ENCODE data around the gene ZNF326. TPM values are rescaled to one million over a fixed set of nuclear protein-coding genes. Genes with fewer than 3 reads are reported as not detected.

Gene ZNF326
- total and polyA plus RNA-seq, 2 of the 4 experiments (the other 2 are of a cell fraction): 4.5 to 17.0 TPM

DNA sequence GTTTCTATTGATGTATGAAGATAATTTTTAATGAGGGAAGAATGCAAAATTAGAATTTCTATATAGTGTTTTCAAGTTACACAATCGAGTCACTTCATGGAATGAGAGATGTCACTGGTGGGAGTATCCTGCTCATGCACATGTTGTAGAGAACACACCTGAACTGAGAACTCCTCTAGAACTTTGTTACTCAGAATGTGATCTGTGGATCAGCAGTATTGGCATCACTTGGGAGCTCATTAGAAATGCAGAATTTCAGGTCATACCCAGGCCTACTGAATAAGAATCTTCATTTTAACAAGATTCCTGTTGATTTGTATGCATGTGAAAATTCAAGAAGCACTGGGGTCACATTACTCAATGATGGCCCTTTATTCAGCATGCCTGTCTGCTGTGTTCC lies 28.8 kb downstream of the ZNF326 start:
- H4K91ac ChIP-seq (ENCODE audit: insufficient read depth, low read depth, low read length): no peak overlapping the region
- H2BK5ac ChIP-seq (ENCODE audit: low read depth, low read length, poor library complexity, severe bottlenecking): no peak overlapping the region
- no peak overlapping the region for H2BK20ac ChIP-seq (ENCODE audit: low read depth, low read length)
- H2BK120ac ChIP-seq (ENCODE audit: low read depth, low read length): no peak overlapping the region
- no peak overlapping the region for H2AK9ac ChIP-seq (replicated peaks; ENCODE audit: low read depth, low read length, poor library complexity)
- H3K9ac ChIP-seq (ENCODE audit: low read depth, low read length): no peak overlapping the region
- H3K27me3 ChIP-seq (ENCODE audit: control insufficient read depth, insufficient read depth, low read length): no peaks in the 10 kb centered on the region
- no peak overlapping the region for H3K27ac ChIP-seq (ENCODE audit: insufficient read depth, low read length)
- peaks cover 34% of the 10 kb centered on the region for H3K36me3 ChIP-seq (ENCODE audit: control insufficient read depth, insufficient read depth, low read length)
- H4K20me1 ChIP-seq (ENCODE audit: insufficient read depth, low read length): no peaks in the 10 kb centered on the region
- ChIA-PET CTCF (no interaction called here), POLR2A (ENCODE audit: unreplicated experiment) (no interaction called here)
- H3K4ac ChIP-seq (ENCODE audit: low read depth, low read length): no peak overlapping the region
- no peak overlapping the region for H2AK5ac ChIP-seq (ENCODE audit: low read depth, low read length)
- no peaks in the 10 kb centered on the region for H3K4me1 ChIP-seq (ENCODE audit: control insufficient read depth, insufficient read depth, low read length)
- dilution Hi-C loops (cut with HindIII; ENCODE audit: low sequenced_read_pairs, unreplicated experiment): no loop called here
- H2BK15ac ChIP-seq (ENCODE audit: low read depth, low read length): no peak overlapping the region
- no peak overlapping the region for H4K5ac ChIP-seq (ENCODE audit: low read depth, low read length)
- no peaks in the 10 kb centered on the region for H3K9me1 ChIP-seq (ENCODE audit: insufficient read depth, low read length)
- TF ChIP-seq, protein P1, sequence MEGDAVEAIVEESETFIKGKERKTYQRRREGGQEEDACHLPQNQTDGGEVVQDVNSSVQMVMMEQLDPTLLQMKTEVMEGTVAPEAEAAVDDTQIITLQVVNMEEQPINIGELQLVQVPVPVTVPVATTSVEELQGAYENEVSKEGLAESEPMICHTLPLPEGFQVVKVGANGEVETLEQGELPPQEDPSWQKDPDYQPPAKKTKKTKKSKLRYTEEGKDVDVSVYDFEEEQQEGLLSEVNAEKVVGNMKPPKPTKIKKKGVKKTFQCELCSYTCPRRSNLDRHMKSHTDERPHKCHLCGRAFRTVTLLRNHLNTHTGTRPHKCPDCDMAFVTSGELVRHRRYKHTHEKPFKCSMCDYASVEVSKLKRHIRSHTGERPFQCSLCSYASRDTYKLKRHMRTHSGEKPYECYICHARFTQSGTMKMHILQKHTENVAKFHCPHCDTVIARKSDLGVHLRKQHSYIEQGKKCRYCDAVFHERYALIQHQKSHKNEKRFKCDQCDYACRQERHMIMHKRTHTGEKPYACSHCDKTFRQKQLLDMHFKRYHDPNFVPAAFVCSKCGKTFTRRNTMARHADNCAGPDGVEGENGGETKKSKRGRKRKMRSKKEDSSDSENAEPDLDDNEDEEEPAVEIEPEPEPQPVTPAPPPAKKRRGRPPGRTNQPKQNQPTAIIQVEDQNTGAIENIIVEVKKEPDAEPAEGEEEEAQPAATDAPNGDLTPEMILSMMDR (conservative IDR thresholded peaks at IDR 0.05; ENCODE audit: low read depth, low read length): no peak
- TF ChIP-seq RFX5 (IDR thresholded peaks at IDR 0.05; ENCODE audit: low read depth, low read length) (no peak), POLR2A (IDR thresholded peaks at IDR 0.05; ENCODE audit: low read depth, low read length) (no peak), NFE2L2 (IDR thresholded peaks at IDR 0.05; ENCODE audit: low read depth, low read length) (no peak), MXI1 (IDR thresholded peaks at IDR 0.05; ENCODE audit: borderline replicate concordance, low read depth, low read length) (no peak), CHD1 (IDR thresholded peaks at IDR 0.05; ENCODE audit: low read depth, low read length) (no peak), RCOR1 (IDR thresholded peaks at IDR 0.05; ENCODE audit: insufficient replicate concordance, low read length) (no peak)
- TF ChIP-seq, protein P2, sequence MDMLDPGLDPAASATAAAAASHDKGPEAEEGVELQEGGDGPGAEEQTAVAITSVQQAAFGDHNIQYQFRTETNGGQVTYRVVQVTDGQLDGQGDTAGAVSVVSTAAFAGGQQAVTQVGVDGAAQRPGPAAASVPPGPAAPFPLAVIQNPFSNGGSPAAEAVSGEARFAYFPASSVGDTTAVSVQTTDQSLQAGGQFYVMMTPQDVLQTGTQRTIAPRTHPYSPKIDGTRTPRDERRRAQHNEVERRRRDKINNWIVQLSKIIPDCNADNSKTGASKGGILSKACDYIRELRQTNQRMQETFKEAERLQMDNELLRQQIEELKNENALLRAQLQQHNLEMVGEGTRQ (IDR thresholded peaks at IDR 0.05; ENCODE audit: low read depth, low read length): no peak
- H3K4me2 ChIP-seq (ENCODE audit: low read depth, low read length): no peak overlapping the region
- no peak overlapping the region for H3K4me3 ChIP-seq (ENCODE audit: insufficient read depth, low read depth, low read length)
- BruUV-seq (replicated peaks): no TSS peak
- DNase-seq (no peak), ATAC-seq (ENCODE audit: low read depth) (no peak)
- H3K18ac ChIP-seq (ENCODE audit: low read depth, low read length): no peak overlapping the region
- H3K14ac ChIP-seq (replicated peaks; ENCODE audit: low read depth, low read length): no peak overlapping the region
- no peaks in the 10 kb centered on the region; a peak in 1 of 4 replicates for H3K79me1 ChIP-seq (ENCODE audit: low read depth in 1 of 2, low read length in 2 of 2)
- H2AFZ ChIP-seq (replicated peaks; ENCODE audit: low read length, poor library complexity): no peak overlapping the region
- intact Hi-C loops (cut with micrococcal nuclease): no loop called here
- no CpG with 5 or more reads among the region's 1 CpG for WGBS, 2 experiments (ENCODE audit: extremely low coverage in 2 of 2, insufficient read length in 1 of 2)
- no peak overlapping the region for H3K56ac ChIP-seq (ENCODE audit: extremely low read depth, insufficient read depth, low read length)
- H3K23ac ChIP-seq (ENCODE audit: low read depth, low read length): no peak overlapping the region
- in situ Hi-C loops (cut with MboI; ENCODE audit: low sequenced_read_pairs): no loop called here
- H3K9me3 ChIP-seq (ENCODE audit: control insufficient read depth, insufficient read depth, low read length): no peaks in the 10 kb centered on the region; the same call in 1 of the 2 replicates
- no peak overlapping the region for H4K8ac ChIP-seq (ENCODE audit: low read depth in 2 of 2, low read length in 2 of 2)
